MM.1S (cell line): ENCODE results near the gene GSX2.
A peak's percentile ranks its signal among the peaks of the same experiment; 100 is the strongest.
"Not testable (repeated sequence)": the region's sequence is repeated elsewhere in the genome, so short reads cannot be mapped to it uniquely, and the experiment has no call there.

Source experiments
- DNase-seq: peaks from one replicate; pipeline ENCODE4 v3.0.0-alpha.2; 2015
- H2AFZ ChIP-seq: fragments of 300-600 bp; sonication (generic); 2 replicates; pipeline ENCODE4 v1.6.0; 2016; ENCODE audit warnings: antibody characterized with exemption, low read length
- H3F3A ChIP-seq: fragments of 300-600 bp; sonication (generic); 2 replicates; pipeline ENCODE4 v1.6.1; 2016; ENCODE audit warnings: mild to moderate bottlenecking, antibody characterized with exemption, low read length, moderate library complexity, mixed read lengths; ENCODE audit not compliant: insufficient read depth
- H3K27ac ChIP-seq: fragments of 300-600 bp; sonication (generic); 2 replicates; pipeline ENCODE4 v1.5.1; 2016; ENCODE audit warnings: mild to moderate bottlenecking, low read length
- H3K27me3 ChIP-seq: fragments of 300-600 bp; sonication (generic); replicated peaks from 2 replicates; pipeline ENCODE4 v1.6.0; 2016; ENCODE audit warnings: low read length; ENCODE audit not compliant: insufficient read depth
- H3K36me3 ChIP-seq: fragments of 300-600 bp; sonication (generic); replicated peaks from 2 replicates; pipeline ENCODE4 v1.6.1; 2016; ENCODE audit warnings: mild to moderate bottlenecking, low read length, mixed read lengths; ENCODE audit not compliant: insufficient read depth
- H3K4me1 ChIP-seq: fragments of 300-600 bp; sonication (generic); 2 replicates; pipeline ENCODE4 v1.6.1; 2016; ENCODE audit warnings: low read length, mixed read lengths
- H3K4me2 ChIP-seq: fragments of 300-600 bp; sonication (generic); 2 replicates; pipeline ENCODE4 v1.6.0; 2016; ENCODE audit warnings: low read depth, low read length
- H3K4me3 ChIP-seq: fragments of 300-600 bp; sonication (generic); 2 replicates; pipeline ENCODE4 v1.5.1; 2016; ENCODE audit warnings: low read length, mixed read lengths
- H3K79me2 ChIP-seq: fragments of 300-600 bp; sonication (generic); 2 replicates; pipeline ENCODE4 v1.6.1; 2016; ENCODE audit warnings: mixed run types, low read length, mixed read lengths
- H3K9ac ChIP-seq: fragments of 300-600 bp; sonication (generic); 2 replicates; pipeline ENCODE4 v1.6.1; 2016; ENCODE audit warnings: low read length, mixed read lengths
- H3K9me2 ChIP-seq: fragments of 300-600 bp; sonication (generic); replicated peaks from 2 replicates; pipeline ENCODE4 v1.6.1; 2016; ENCODE audit warnings: mild to moderate bottlenecking, low read length, mixed read lengths; ENCODE audit not compliant: insufficient read depth
- H3K9me3 ChIP-seq: fragments of 300-600 bp; sonication (generic); replicated peaks from 2 replicates; pipeline ENCODE4 v1.6.1; 2016; ENCODE audit warnings: mild to moderate bottlenecking, low read length, mixed read lengths; ENCODE audit not compliant: insufficient read depth
- H4K20me1 ChIP-seq: fragments of 300-600 bp; sonication (generic); 2 replicates; pipeline ENCODE4 v1.6.1; 2016; ENCODE audit warnings: mild to moderate bottlenecking, low read length, moderate library complexity, mixed read lengths; ENCODE audit not compliant: insufficient read depth
- CTCF ChIP-seq: fragments of 300-600 bp; sonication (generic); IDR thresholded peaks from 2 replicates; pipeline ENCODE4 v1.5.1; 2016; ENCODE audit warnings: antibody characterized with exemption, low read length, mixed read lengths
- EZH2 ChIP-seq: fragments of 300-600 bp; sonication (generic); optimal IDR thresholded peaks from 2 replicates; pipeline ENCODE3; 2017; ENCODE audit warnings: low read depth, mild to moderate bottlenecking, antibody characterized with exemption, low read length, mixed read lengths
- EZH2phosphoT487 ChIP-seq: fragments of 300-600 bp; sonication (generic); IDR thresholded peaks from 2 replicates; pipeline ENCODE4 v1.6.1; 2018; ENCODE audit warnings: antibody characterized with exemption, low read length

Gene GSX2

GRCh38 chr4:54099748-54100574 is at the start of gene GSX2:
Gene GSX2 (plus strand): TSS chr4:54100163. CDS start chr4:54100345, 182 bp downstream.
- H3K4me1 ChIP-seq: no peaks in the 10 kb centered on the region
- H3K27me3 ChIP-seq: peaks cover 55% of the 10 kb centered on the region
- no peaks in the 10 kb centered on the region for H3K36me3 ChIP-seq
- TF ChIP-seq CTCF (no peak), EZH2 (no peak), EZH2phosphoT487 (no peak)
- H3K4me3 ChIP-seq: peak within 1 kb of the TSS; percentile 8; the same call in 1 of the 2 replicates
- H3K79me2 ChIP-seq: no peaks in the 10 kb centered on the region
- no peak for DNase-seq
- 0 out of 2 replicates have a peak within 1 kb of the TSS, but pooled peaks have one; percentile 35 for H2AFZ ChIP-seq
- H3F3A ChIP-seq: no peaks in the 10 kb centered on the region
- H4K20me1 ChIP-seq: no peaks in the 10 kb centered on the region
- peak within 1 kb of the TSS; percentile 54; the same call in 1 of the 2 replicates for H3K4me2 ChIP-seq
- no peaks in the 10 kb centered on the region for H3K9me2 ChIP-seq
- H3K9me3 ChIP-seq: no peaks in the 10 kb centered on the region
- H3K9ac ChIP-seq: no peak within 1 kb of the TSS
- no peak within 1 kb of the TSS for H3K27ac ChIP-seq

GRCh38 chr4:54050214-54050904 is 49.6 kb upstream of the GSX2 start:
- Histone ChIP-seq H3K27me3 (no peaks in the 10 kb centered on the region), H3K9me2 (no peaks in the 10 kb centered on the region), H3K9me3 (no peaks in the 10 kb centered on the region), H4K20me1 (no peaks in the 10 kb centered on the region), H3F3A (no peaks in the 10 kb centered on the region), H3K36me3 (no peaks in the 10 kb centered on the region; the same call in 1 of the 2 replicates), H3K27ac (no peak overlapping the region), H3K4me2 (no peak overlapping the region), H3K79me2 (peaks cover 44% of the 10 kb centered on the region), H3K9ac (no peak overlapping the region), H3K4me1 (no peaks in the 10 kb centered on the region), H2AFZ (no peak overlapping the region), H3K4me3 (no peak overlapping the region)
- no peak for TF ChIP-seq EZH2phosphoT487
- TF ChIP-seq CTCF: no peak
- TF ChIP-seq EZH2: no peak
- DNase-seq: no peak

GRCh38 chr4:54053322-54053721 is 46.6 kb upstream of the GSX2 start:
- not testable (repeated sequence) for H3K9me3 ChIP-seq, H3K9me2 ChIP-seq, H3K27me3 ChIP-seq, H3K4me1 ChIP-seq, H3K4me3 ChIP-seq, H3F3A ChIP-seq, H3K36me3 ChIP-seq, H3K27ac ChIP-seq, H2AFZ ChIP-seq, H3K4me2 ChIP-seq, H3K9ac ChIP-seq, H4K20me1 ChIP-seq, DNase-seq
- peaks cover 72% of the 10 kb centered on the region for H3K79me2 ChIP-seq
